ENCODE measurements around the gene ITM2C.

ITM2C gene

DNA sequence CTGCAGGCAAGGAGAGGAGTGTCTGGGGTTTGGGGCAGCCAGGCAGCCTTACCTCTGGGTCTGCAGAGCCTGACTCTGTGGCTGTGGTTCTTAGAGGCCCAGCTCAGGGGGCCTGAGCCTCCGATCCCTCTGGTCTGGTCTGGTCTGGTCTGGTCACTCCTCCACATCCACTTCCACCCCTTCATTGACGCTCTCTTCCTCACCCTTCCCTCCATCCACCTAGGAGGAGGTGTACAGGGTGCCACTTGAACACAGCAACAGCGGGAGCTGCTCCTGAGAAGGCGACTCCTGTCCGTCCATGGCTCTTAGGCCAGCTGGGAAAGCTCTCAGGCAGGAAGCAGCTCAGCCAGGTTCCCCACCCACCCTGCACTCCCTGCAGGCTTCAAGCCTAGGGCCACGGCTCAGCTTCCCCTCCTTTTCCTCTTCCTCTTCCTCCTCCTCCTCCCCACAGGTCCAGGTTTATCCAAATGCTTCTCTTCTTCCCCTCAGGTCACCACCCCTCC, 43.4 kb downstream of the ITM2C start:
- DNase-seq (ENCODE audit: low spot score), result no peak

GRCh38 chr2:230908595-230909191, 44.0 kb downstream of the ITM2C start:
- peak; percentile 45 for DNase-seq (ENCODE audit: low spot score)

DNA sequence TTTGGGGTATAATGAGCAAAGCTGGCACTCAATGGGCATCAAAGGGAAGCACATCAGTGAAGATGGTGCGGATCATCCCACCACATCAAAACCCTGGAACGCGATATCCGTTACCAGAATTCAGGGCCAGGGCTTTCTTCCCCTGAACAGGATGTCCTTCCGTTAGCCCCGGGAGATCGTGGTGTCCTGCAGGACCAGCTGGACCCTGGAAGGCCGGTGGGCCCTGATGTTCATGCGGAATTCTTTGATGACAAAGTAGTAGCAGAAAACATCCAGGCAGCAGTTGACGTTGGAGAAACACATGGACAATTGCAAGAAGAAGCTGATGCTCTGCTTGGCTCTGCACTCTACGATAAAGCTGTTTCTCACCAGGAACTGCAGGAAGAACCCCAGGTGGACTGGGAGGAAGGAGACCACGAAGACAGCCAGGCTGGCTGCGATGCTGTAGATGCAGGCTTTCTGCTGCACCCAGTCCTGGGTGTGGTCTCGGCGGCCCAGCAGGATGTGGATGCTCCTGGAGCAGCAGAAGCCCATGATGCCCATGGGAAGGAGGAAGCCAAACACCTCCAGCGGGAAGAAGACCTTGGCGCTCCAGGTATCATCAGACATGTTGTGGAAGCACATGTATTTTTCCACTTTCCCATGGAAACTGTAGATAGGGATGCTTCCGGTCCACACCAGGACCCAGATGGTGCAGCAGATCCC, 45.3 kb downstream of the ITM2C start:
- peak; percentile 41 for DNase-seq (ENCODE audit: low spot score)

- DNase-seq (ENCODE audit: low spot score), result peak; percentile 22
Measured at GRCh38 chr2:230910546-230911177, 45.9 kb downstream of the ITM2C start.

- DNase-seq (ENCODE audit: low spot score), result peak; percentile 49
Measured at GRCh38 chr2:230912046-230912445, 47.3 kb downstream of the ITM2C start.

DNA sequence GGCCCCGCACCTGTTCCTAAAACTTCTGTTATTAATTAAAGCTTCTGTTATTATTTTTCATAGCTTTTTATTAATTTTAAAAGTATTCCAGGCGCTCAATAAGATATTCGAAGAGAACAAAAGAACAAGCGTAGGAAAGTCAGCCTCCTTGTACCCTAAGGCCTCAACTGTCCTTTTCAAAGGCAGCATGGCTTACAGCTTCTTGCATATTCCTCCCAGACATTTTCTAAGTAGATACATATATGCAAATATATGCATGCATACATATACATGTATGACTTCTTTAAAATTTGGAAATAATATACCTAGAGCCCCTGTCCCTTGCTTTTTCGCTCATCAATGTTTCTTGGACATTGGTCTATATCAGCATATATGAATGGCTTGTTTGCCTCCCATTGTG, 48.0 kb downstream of the ITM2C start:
- no peak for DNase-seq (ENCODE audit: low spot score)

DNA sequence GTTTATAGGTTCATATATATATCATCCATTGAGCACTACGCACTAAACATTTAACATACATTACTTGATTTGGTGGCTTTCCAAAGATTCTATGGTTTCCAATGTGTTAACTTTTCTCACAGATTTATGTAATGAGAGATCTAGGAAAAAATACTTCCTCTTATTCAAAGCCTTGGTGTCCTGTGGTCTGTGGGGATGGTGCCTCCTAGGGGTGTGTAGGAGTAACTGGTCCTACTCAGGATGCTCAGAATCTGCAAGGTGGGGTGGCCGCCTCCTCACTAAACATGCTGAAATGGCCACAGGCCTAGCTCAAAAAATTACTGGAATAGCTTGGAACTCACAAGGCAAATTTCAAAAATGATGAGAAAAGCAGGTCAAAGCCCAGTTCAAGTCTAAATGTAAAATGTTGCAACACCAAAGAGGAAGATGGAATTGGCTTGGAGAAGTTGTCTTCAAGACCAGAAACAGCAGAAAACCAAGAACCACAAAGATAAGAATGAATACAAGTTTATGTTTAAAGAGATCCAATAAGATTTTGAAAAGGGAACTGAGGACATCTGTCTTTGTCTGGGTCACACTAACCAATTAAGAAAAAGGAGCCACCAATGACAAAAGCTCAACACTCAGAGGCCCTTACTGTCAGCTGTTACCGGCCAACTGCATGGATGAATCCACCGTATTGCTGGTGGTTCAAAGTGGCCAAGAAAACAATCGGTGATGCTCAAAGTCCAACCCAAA, 48.8 kb downstream of the ITM2C start:
- peak; percentile 60 for DNase-seq (ENCODE audit: low spot score)

- peak; percentile 15 for DNase-seq (ENCODE audit: low spot score)
Measured at GRCh38 chr2:230914886-230915285, 50.1 kb downstream of the ITM2C start.

DNA sequence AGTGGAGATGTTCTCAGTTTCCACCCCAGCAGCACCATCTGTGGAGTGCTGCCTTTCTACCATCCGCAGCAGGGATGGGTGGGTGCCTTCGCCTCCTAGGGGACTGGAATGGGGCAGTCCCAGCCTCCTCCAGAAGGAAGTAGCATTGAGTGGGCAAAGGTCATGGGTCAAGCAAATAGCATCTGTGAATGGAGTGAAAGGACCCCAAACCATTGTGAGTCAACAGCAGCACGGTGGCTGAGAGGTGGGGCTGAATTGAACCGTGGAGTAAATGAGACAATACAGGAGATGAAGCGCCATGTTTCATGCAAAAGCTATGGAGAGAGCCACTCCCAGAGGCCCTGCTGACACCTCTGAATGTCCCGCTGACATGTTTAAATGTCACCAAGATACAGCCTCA, 50.6 kb downstream of the ITM2C start:
- DNase-seq (ENCODE audit: low spot score), result peak; percentile 25

GRCh38 chr2:230916218-230916617, 51.5 kb downstream of the ITM2C start:
- peak; percentile 9 for DNase-seq (ENCODE audit: low spot score)

DNA sequence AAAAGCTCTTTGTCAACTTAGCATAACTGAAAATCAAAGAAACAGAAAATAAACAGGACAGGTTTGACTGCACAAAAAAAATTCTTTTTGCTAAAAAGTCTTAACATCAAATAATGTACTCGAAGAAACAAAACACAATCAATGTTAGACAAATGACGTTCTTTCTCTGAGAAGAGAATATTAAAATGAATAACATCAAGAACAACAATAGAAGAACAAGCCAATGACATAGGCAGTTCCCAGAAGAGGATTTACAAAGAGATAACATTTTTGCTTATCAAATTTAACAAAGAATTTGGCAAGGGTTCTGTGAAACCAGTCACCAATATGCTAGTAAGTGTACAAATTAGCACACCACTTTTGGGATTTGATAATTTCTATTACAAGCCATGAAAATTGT, 54.5 kb downstream of the ITM2C start:
- no peak for DNase-seq (ENCODE audit: low spot score)

- DNase-seq (ENCODE audit: low spot score), result no peak
Measured at GRCh38 chr2:230919681-230920080, 54.9 kb downstream of the ITM2C start.

- no peak for DNase-seq (ENCODE audit: low spot score)
Measured at GRCh38 chr2:230920167-230920566, 55.4 kb downstream of the ITM2C start.

GRCh38 chr2:230921806-230922595, 57.3 kb downstream of the ITM2C start:
- peak; percentile 26 for DNase-seq (ENCODE audit: low spot score)

- peak; percentile 50 for DNase-seq (ENCODE audit: low spot score)
Measured at GRCh38 chr2:230922951-230923717, 58.4 kb downstream of the ITM2C start.

- DNase-seq (ENCODE audit: low spot score), result peak; percentile 44
Measured at GRCh38 chr2:230924092-230924469, 59.3 kb downstream of the ITM2C start.

GRCh38 chr2:230924470-230925341, 60.0 kb downstream of the ITM2C start, which contains the start of gene GPR55:
TSS of gene GPR55 (minus strand) at chr2:230925242. CDS start at chr2:230910962, 14,280 bp downstream.
- peak; percentile 47 for DNase-seq (ENCODE audit: low spot score)

- DNase-seq (ENCODE audit: low spot score), result peak; percentile 58
Measured at GRCh38 chr2:230925443-230925878, 60.7 kb downstream of the ITM2C start.

DNA sequence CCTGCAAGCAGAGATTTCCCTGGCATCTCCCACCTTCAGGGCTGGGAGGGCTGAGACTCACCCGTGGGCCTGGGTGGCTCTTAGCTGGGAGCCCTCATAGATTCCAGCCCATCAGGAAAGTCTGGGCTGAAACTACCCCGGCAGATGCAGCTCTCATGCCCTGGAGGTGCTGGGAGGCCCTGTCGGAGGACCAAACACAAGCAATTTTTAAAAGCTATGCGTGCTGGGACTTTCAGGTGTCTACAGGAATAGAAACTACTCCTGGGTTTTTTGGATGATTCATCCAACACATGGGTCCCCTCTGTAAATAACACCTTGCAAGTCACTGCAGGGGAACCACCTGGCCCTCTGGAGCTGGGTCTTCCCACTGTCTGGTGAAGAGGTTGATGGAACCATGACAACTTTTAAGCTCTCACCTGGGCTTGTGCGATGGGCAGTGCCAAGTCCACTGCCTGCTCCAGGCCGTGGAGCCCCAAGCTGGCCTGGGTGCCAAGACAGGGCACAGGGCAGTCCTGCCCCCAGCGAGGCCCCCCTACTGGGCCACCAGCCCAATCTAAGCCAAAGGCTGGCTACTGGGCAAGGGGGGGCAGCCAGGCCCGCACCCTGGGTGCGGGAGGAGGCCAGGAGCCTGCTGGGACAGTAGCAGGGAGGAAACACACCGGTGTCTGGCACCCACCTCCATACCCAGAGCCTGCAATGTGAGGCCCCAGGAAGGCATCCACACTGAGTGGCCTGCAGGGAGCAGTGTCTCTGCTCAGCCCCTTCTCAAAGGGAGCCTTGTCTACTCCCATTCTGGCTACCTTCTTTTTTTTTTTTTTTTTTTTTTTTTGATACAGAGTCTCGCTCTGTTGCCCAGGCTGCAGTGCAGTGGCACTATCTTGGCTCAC, 61.4 kb downstream of the ITM2C start:
- DNase-seq (ENCODE audit: low spot score), result peak; percentile 49
